HG02852 (cell line): ENCODE data around the gene CHORDC1.
"Not testable (repeated sequence)": the region's sequence is repeated elsewhere in the genome, so short reads cannot be mapped to it uniquely, and the experiment has no call there.

Source experiments
- ATAC-seq: cut with Tn5 transposase; IDR thresholded peaks from one replicate; pipeline ENCODE4 v1.9.1; 2021; ENCODE audit warnings: mild to moderate bottlenecking, moderate library complexity; ENCODE audit not compliant: unreplicated experiment

CHORDC1 gene

DNA sequence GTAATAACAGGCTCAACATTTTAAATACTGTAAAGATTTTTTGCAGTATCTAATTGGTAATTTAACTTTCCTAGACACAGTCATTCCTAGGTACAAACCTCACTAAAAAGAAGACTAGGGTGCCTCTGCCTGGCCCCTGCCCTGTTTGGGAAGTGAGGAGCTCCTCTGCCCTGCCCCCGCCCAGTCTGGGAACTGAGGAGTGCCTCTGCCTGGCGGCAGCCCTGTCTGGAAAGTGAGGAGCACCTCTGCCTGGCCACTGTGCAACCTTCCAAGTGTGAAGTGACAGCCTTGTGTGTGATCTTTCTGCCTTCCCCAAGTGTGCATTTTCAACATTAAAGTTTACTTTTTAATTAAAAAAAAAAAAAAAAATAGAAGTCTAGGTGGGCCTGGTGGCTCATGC is 4.2 kb downstream of the CHORDC1 start:
- no peak for ATAC-seq

DNA sequence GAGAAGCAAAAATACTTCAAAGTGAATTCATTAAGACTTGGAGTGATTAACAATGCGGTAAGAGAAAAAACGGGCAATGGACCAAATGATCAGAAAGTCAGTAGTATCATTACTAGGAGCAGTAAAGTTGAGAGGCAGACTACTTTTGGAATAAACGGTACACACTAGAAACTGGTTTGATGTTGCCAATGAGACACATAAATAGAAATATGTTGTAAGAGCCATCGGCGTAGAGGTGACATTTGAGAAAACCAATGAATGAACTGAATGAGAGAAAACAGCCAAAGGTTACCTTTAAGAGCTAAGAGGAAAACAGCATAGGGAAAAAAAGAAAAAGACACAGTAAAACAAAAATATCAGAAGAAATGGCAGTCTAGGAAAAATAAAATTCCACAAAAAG is 6.2 kb downstream of the CHORDC1 start:
- ATAC-seq = no peak

DNA sequence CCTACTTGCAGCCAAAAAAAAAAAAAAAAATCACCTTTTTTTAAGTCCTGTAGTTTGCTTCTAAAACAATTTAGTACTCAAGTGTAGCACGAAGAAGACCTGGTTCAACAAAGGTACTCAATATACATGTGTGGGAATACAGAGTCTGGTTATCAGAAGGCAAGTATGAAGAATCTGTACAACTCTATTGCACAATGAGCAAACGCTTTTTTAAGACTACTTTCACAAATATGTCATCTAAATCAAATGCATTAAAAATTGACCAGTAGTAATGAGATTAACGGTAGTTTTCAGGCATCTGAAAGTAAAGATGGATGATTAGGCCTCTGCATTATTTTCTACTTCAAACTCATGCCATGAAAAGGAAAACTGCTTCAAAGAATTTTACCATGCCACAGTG is 9.5 kb downstream of the CHORDC1 start:
- ATAC-seq = no peak

DNA sequence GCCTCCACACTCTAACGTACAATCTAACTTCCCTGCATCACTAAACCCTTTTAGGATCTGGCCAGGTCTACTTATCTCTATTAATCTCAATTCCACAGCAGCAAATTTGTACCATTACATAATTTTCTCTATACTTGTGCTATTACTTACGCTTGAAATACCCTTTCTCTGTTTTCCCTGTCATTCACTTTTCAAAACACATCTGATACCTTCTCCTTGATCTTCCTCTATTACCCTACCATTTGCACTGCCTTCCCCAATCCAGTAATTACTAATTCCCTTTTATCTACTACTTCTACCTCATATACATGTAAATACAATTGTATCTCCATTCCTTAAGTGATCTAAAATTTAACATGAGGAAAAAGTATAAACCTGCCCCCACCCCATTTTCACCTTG is 14.0 kb downstream of the CHORDC1 start:
- ATAC-seq = no peak

DNA sequence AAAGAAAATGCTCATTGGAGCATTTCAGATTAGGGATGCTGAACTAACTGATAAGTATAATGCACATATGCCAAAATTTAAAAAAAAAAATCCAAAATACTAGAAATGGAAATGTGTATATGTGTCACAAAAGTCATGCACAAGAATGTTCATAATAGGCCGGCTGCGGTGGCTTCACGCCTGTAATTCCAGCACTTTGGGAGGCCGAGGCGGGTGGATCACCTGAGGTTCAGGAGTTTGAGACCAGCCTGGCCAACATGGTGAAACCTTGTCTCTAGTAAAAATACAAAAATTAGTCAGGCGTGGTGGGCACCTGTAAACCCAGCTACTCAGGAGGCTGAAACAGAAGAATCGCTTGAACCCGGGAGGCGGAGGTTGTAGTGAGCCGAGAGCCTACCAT is 14.9 kb downstream of the CHORDC1 start:
- not testable (repeated sequence) for ATAC-seq

DNA sequence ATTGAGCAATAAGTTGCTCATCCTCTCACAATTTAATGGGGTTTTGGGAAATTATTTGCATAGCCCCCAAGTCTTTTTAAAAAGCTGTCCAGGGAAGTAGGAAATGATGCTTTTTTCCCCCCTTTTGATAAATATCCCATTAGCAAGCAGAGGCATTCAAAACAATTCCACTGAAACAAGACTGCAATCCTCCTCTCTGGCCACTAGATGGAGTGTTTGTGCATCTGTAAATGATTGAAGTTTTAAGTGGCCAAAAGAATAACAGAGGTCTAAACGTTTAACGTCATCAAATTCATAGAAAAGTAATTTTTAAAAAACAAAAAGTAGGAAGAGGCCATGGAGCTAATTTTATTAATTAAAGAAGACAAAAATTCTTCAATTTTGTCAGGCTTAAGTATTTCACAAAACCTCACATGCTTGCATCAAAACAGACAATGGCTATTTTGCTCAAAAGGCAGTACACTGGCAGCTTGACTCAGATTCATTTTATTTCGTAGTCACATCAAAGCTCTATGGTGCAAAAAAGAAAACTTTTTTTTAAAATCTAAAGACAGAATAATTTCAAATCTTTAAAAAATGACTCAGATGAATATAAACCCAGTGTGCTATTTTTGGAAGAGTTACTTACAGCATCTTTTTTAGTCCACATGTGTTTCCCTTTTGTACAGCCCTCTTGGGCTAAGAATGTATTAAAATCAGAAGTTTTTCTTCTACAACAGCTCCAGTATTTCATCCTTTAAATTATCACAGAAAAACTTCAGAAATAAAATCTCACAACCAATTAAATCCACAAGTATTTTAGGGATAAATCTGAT is 17.8 kb downstream of the CHORDC1 start:
- ATAC-seq = peak; percentile 77

DNA sequence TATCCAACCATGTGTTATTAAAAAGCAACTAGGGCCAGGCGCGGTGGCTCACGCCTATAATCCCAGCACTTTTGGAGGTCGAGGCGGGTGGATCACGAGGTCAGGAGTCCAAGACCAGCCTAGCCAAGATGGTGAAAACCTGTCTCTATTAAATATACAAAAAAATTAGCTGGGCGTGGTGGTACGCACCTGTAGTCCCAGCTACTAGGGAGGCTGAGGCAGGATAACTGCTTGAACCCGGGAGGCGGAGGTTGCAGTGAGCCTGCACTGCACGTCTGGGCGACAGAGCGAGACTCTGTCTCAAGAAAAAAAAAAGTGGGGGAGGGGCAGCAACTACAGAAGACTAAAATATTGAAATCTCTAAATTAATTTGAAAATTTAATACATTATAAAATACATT is 18.4 kb downstream of the CHORDC1 start:
- no peak for ATAC-seq

DNA sequence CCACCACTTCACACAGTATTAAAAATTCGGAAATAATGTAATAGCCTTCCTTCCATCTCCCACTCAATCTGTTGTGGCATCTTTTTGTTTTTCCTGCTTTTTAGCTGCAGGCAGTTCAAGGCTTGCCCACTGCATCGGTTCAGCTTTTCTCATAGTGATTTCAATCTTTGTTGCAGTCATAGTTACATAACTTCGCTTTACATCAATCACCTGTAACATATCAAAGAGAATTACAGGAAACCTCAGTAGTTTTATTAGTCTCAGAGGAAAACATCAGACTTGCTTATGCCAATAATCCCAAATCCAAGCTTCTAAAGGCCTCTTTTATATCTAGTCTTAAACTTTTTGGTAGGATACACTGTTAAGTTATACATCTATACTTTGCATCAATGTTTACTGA is 20.5 kb downstream of the CHORDC1 start:
- no peak for ATAC-seq

DNA sequence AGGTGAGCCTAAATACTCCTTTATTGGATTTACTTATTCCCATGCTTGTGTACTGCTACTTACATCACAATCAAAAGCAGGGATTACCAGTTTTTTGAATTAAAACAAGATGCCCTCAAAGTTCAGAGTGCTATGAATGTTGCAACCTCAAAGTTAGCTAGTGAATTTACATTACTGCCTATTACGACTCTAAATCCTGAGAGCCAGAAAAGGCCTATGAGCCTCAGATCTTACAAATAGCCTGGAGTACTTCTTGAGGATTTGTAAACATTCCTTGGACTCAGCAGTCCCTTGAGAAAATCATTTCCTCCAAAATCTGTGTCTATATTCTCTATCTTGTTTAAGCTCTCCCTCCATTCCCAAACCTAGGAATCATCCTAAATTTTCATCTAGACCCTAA is 25.5 kb downstream of the CHORDC1 start:
- no peak for ATAC-seq

DNA sequence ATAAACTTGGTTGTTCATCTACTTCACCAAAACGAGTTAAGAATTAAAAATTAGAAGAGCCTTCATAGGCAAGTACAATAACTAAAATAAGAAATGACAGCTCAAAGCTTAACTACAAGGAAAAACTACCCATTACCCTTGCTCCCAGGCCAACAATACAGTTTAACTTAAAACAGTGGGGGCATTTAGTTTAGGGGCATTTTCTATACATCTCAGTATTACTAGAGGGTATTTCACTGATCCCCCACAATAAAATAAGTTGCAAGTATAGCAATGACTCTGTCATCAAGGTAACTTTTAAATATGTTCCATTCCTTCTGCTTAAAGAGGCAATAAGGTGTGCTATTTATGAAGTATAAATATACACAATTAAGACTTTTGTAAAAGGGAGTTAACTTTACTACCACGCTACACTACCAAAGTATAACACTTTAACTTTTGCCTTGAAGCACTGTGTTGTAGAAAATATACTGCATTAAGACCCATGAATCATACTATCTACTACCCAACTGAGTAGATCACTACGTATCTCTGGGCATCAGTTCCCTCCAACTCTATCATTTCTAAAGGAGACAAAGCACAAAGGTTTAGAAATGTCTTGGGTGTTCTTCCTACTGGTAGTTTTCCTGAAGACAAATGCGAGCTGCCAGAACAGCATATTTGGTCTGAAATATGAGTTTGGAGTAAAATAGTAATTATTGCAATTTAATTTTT is 29.8 kb downstream of the CHORDC1 start:
- ATAC-seq = no peak

DNA sequence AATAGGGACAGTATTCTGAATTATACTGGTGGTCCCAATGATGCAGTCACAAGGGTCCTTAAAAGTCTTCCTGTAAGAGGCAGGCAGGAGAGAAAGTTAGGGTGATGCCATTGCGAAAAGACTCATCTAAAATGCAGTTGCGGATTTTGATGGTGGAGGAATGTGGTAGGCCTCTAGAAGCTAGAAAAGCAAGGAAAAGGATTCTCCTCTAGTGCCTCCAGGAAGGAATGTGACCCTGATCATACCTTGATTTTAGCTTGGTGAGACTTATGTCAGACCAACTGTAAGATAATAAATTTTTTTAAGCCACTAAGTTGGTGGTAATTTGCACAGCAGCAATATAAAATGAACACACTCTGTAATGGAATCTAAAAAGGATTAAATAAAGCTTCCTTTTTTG is 33.8 kb downstream of the CHORDC1 start:
- no peak for ATAC-seq

DNA sequence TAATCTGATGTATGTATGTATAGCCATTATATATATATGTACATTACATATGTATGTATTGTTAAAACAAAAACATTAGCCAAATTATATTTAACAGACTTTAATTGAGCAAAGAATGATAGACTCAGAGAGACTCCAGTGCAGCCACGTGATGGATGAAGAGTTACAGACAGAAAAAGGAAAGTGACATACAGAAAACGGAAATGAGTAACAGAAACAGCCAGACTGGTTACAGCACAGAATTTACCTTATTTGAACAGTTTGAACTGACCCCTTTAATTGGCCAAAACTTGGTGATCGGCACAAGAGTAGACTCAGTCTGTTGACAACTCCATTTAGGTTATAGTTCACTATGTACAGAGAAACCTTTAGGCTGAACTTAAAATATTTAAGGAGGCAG is 35.0 kb downstream of the CHORDC1 start:
- ATAC-seq = no peak

DNA sequence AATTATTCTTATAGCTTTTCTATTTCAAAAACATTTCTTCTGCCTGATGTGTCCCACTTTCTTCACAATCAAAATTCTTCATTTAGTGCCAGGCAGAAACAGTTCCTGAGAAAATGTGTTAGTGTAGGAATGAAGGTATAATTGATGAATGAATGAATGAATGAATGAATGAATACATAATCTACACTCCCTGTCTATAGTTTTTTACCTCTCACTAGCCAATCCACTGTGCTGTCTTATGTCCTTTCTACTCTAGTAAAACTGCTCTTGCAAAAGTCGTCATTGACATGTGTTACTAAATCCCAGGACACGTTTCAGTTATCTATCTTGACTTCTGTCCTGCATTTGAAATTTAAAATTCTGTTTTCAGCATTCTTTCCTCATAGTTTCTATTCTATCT is 42.9 kb downstream of the CHORDC1 start:
- no peak for ATAC-seq

DNA sequence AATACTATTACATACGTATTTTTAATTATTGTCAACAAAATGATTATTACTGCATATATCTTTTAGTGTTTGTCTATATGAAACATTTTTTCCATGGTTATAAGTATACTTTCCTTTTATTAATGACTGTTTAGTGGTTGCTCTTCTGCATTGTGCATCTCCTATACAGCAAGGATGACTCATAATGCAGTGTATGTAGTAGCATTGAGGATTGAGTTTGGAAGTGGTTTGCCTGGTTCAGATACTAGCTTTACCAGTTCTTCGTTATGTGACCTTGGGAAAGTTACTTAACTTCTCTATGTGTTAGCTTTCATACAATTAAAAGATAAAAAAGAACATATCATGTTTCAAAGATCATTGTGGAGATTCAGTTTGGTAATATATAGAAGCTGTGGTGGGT is 44.1 kb downstream of the CHORDC1 start:
- ATAC-seq = no peak

DNA sequence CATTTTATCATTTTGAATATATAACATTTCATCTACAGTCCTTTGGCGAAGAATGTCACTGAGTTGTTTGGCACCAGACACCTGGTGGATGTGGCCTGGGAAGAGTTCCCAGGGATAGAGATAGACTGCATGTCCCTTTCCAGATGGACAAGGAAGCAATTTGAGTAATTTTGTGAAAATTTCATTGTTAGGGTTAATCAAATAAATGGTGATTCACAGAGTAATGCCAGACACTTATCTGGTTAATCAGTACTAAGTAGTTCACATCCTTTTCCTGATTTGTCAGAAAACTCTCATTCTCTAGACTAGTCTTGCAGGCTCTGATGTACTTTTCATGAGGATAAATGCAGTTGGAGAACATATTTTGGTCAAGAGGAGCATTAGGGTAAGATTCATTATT is 46.8 kb downstream of the CHORDC1 start:
- no peak for ATAC-seq

DNA sequence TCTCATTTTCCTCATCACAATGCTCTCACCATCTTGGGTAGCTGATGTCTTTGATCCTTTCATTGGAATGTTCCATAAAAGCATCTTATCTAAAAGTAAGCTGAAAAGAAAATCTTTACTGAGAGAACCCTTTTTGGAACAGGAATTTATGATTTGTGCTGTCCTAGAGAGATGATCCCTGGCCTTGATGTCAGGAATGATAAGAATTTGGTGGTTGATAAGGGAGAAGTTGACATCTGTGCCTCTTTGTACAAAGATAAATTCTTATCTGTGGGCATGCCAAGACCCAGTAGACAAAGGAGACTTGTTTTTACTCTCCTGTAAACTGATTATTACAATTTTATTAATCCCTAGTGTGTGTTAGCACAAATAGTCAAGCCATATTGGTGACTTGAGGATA is 51.5 kb downstream of the CHORDC1 start:
- ATAC-seq = no peak

DNA sequence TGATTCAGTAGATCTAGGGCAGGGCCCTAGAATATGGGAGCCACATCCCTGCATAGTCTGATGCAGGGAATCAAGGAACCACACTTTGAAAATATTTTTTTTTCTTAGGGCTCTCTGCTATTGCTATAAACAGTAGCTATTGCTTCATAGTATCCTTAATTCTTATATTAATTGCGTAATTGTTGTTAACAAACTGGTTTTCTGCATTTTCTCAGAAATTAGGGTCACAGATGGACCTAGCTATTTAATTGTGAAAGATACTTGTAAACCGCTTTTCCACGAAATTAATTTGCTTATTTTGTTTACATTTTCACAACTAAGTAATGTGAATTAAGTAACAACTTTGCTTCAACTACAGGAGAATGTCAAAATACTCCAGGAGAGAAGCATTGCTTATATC is 54.3 kb downstream of the CHORDC1 start:
- ATAC-seq = no peak

DNA sequence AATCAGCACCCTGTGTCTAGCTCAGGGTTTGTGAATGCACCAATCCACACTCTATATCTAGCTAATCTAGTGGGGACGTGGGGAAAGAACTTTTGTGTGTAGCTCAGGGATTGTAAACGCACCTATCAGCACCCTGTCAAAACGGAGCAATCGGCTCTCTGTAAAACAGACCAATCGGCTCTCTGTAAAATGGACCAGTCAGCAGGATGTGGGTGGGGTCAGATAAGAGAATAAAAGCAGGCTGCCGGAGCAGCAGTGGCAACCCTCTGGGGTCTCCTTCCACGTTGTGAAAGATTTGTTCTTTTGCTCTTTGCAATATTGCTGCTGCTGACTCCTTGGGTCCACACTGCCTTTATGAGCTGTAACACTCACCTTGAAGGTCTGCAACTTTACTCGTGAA is 55.1 kb downstream of the CHORDC1 start:
- ATAC-seq = not testable (repeated sequence)

DNA sequence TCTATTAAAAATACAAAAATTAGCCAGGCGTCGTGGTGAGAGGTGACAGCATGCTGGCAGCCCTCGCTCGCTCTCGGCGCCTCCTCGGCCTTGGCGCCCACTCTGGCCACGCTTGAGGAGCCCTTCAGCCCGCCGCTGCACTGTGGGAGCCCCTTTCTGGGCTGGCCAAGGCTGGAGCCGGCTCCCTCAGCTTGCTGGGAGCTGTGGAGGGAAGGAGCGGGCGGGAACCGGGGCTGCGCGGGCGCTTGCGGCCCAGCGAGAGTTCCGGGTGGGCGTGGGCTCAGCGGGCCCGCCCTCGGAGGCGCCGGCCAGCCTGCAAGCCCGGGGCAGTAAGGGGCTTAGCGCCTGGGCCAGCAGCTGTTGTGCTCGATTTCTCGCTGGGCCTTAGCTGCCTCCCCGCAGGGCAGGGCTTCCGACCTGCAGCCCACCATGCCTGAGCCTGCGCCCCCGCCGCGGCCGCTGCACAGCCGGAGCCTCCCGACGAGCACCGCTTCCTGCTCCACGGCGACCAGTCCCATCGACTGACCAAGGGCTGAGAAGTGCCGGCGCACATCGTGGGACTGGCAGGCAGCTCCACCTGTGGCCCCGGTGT is 55.8 kb downstream of the CHORDC1 start:
- not testable (repeated sequence) for ATAC-seq
